Rectal smooth muscle tissue (tissue), 1 donor: ENCODE data around the gene LRRC56.
A peak's percentile ranks its signal among the peaks of the same experiment; 100 is the strongest.

Source experiments
- H3K27ac ChIP-seq: one replicate; pipeline ENCODE4 v1.7.0; 2013; ENCODE audit warnings: low read depth, low read length, inconsistent platforms
- H3K27me3 ChIP-seq: one replicate; pipeline ENCODE4 v1.7.0; 2013; ENCODE audit warnings: low read length; ENCODE audit not compliant: control insufficient read depth, insufficient read depth
- H3K36me3 ChIP-seq: one replicate; pipeline ENCODE4 v1.7.0; 2013; ENCODE audit warnings: low read length; ENCODE audit not compliant: control insufficient read depth, insufficient read depth
- H3K4me1 ChIP-seq: one replicate; pipeline ENCODE4 v1.7.0; 2013; ENCODE audit warnings: low read length; ENCODE audit not compliant: control insufficient read depth, insufficient read depth
- H3K4me3 ChIP-seq: one replicate; pipeline ENCODE4 v1.7.0; 2013; ENCODE audit warnings: low read length
- H3K9ac ChIP-seq: one replicate; pipeline ENCODE4 v1.7.0; 2013; ENCODE audit warnings: low read length

Gene LRRC56

GRCh38 chr11:574632-575312 is 37.4 kb downstream of the LRRC56 start:
- Histone ChIP-seq H3K4me3 (peak overlapping the region; percentile 74), H3K9ac (no peak overlapping the region), H3K27ac (no peak overlapping the region), H3K27me3 (peaks cover 2% of the 10 kb centered on the region), H3K36me3 (no peaks in the 10 kb centered on the region), H3K4me1 (peaks cover 12% of the 10 kb centered on the region)

GRCh38 chr11:575313-575995 is 38.1 kb downstream of the LRRC56 start:
- Histone ChIP-seq H3K4me1 (peaks cover 12% of the 10 kb centered on the region), H3K36me3 (no peaks in the 10 kb centered on the region), H3K27ac (no peak overlapping the region), H3K9ac (no peak overlapping the region), H3K4me3 (peak overlapping the region; percentile 74), H3K27me3 (peaks cover 2% of the 10 kb centered on the region)

GRCh38 chr11:575996-576768 is 38.9 kb downstream of the LRRC56 start, which contains the start of gene PHRF1:
Gene PHRF1, plus strand, starts transcription at chr11:576470. Its CDS starts 5,043 bp downstream, at chr11:581513.
- peak within 1 kb of the TSS; percentile 67 for H3K9ac ChIP-seq
- H3K27me3 ChIP-seq, result peaks cover 2% of the 10 kb centered on the region
- no peaks in the 10 kb centered on the region for H3K36me3 ChIP-seq
- H3K4me3 ChIP-seq, result peak within 1 kb of the TSS; percentile 92
- H3K27ac ChIP-seq, result peak within 1 kb of the TSS; percentile 76
- peaks cover 12% of the 10 kb centered on the region for H3K4me1 ChIP-seq

- H3K4me1 ChIP-seq, result peaks cover 12% of the 10 kb centered on the region
- H3K36me3 ChIP-seq, result peaks cover 4% of the 10 kb centered on the region
- H3K27me3 ChIP-seq, result peaks cover 2% of the 10 kb centered on the region
- H3K27ac ChIP-seq, result peak overlapping the region; percentile 68
- peak overlapping the region; percentile 92 for H3K4me3 ChIP-seq
- H3K9ac ChIP-seq, result peak overlapping the region; percentile 67
These were observed 39.7 kb downstream of the LRRC56 start for GRCh38 chr11:576811-577610.

GRCh38 chr11:577611-577894 is 40.2 kb downstream of the LRRC56 start:
- peaks cover 4% of the 10 kb centered on the region for H3K36me3 ChIP-seq
- peaks cover 12% of the 10 kb centered on the region for H3K4me1 ChIP-seq
- H3K27me3 ChIP-seq, result peaks cover 2% of the 10 kb centered on the region
- H3K4me3 ChIP-seq, result peak overlapping the region; percentile 92
- H3K9ac ChIP-seq, result peak overlapping the region; percentile 67
- H3K27ac ChIP-seq, result no peak overlapping the region

GRCh38 chr11:578276-579035 is 41.1 kb downstream of the LRRC56 start:
- H3K27ac ChIP-seq, result no peak overlapping the region

GRCh38 chr11:579830-580601 is 42.7 kb downstream of the LRRC56 start:
- H3K4me1 ChIP-seq, result peaks cover 12% of the 10 kb centered on the region
- peaks cover 15% of the 10 kb centered on the region for H3K36me3 ChIP-seq
- H3K27me3 ChIP-seq, result no peaks in the 10 kb centered on the region
- no peak overlapping the region for H3K9ac ChIP-seq
- no peak overlapping the region for H3K27ac ChIP-seq
- H3K4me3 ChIP-seq, result no peak overlapping the region

More at GRCh38 chr11:578276-579035, 41.1 kb downstream of the LRRC56 start:
- no peaks in the 10 kb centered on the region for H3K27me3 ChIP-seq
- H3K9ac ChIP-seq, result no peak overlapping the region
- peaks cover 12% of the 10 kb centered on the region for H3K4me1 ChIP-seq
- no peak overlapping the region for H3K4me3 ChIP-seq
- peaks cover 7% of the 10 kb centered on the region for H3K36me3 ChIP-seq

- no peaks in the 10 kb centered on the region for H3K27me3 ChIP-seq
- peaks cover 12% of the 10 kb centered on the region for H3K4me1 ChIP-seq
- no peak overlapping the region for H3K4me3 ChIP-seq
- H3K9ac ChIP-seq, result no peak overlapping the region
- H3K27ac ChIP-seq, result no peak overlapping the region
- H3K36me3 ChIP-seq, result peaks cover 15% of the 10 kb centered on the region
These were observed 44.0 kb downstream of the LRRC56 start for GRCh38 chr11:581342-581741.

GRCh38 chr11:581752-582151 is 44.4 kb downstream of the LRRC56 start:
- no peak overlapping the region for H3K27ac ChIP-seq
- H3K4me3 ChIP-seq, result no peak overlapping the region
- no peak overlapping the region for H3K9ac ChIP-seq
- H3K36me3 ChIP-seq, result peaks cover 16% of the 10 kb centered on the region
- H3K27me3 ChIP-seq, result no peaks in the 10 kb centered on the region
- peaks cover 12% of the 10 kb centered on the region for H3K4me1 ChIP-seq

GRCh38 chr11:584287-584686 is 47.0 kb downstream of the LRRC56 start:
- peaks cover 2% of the 10 kb centered on the region for H3K4me1 ChIP-seq
- no peak overlapping the region for H3K27ac ChIP-seq
- H3K4me3 ChIP-seq, result no peak overlapping the region
- H3K9ac ChIP-seq, result no peak overlapping the region
- no peaks in the 10 kb centered on the region for H3K27me3 ChIP-seq
- H3K36me3 ChIP-seq, result peaks cover 25% of the 10 kb centered on the region
